Bladder microvascular endothelial cell (primary cell): Measurements from ENCODE around the gene EPN1. TPM values are rescaled to one million over a fixed set of nuclear protein-coding genes. Genes with fewer than 3 reads are reported as not detected.

Source experiments
- total RNA-seq: library from RNA; depleted of rRNA; stranded (reverse); fragments of >200 nt; gene quantifications from 2 replicates; pipeline ENCODE4 v1.2.3, GENCODE V29; 2014

EPN1 gene
- 22.2 and 199 TPM in 2 replicates for total RNA-seq

DNA sequence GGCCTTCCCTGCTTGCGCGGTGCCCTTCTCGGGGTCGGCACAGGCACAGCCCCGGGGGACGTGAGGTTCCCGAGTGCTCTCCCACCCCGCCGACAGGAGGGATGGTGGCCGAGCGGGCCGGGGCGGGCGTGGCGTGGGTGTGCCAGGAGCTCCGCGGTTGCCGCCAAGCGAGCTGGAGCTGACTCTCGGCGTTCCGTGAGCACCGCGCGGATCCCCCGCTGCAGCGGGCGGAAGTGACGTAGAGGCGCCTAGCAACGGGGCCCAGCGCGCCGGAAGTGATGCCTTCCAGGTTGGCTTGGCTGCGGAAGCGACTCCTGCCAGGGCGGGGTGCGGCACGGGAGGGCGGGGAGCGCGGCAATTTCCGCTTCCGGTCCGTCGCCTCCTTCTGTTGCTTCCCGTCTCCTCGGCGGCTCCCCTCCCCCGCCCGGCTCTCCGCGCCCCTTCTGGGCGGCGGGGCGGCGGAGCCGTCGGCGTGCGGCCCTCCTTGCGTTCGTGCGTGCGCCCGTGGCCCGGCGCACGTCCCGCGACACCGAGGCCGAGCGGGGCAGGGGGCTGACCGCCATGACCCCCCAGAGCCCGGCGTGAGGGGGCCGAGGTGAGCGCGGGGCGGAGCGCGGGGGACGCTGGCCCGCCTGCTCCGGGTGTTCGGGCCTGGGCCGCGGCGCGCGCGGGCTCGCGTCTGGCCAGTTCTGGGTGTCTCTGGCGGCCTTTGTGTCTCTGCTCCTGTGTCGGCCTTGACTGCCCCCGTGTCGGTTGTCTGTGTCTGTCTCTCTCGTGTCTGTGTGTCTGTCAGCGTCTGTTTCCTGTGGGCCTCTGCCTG, at the start of gene EPN1:
Gene EPN1, plus strand, starts transcription at position 386 of the 820 bp plus-strand sequence. CDS start 3,402 bp downstream, outside the sequence.

DNA sequence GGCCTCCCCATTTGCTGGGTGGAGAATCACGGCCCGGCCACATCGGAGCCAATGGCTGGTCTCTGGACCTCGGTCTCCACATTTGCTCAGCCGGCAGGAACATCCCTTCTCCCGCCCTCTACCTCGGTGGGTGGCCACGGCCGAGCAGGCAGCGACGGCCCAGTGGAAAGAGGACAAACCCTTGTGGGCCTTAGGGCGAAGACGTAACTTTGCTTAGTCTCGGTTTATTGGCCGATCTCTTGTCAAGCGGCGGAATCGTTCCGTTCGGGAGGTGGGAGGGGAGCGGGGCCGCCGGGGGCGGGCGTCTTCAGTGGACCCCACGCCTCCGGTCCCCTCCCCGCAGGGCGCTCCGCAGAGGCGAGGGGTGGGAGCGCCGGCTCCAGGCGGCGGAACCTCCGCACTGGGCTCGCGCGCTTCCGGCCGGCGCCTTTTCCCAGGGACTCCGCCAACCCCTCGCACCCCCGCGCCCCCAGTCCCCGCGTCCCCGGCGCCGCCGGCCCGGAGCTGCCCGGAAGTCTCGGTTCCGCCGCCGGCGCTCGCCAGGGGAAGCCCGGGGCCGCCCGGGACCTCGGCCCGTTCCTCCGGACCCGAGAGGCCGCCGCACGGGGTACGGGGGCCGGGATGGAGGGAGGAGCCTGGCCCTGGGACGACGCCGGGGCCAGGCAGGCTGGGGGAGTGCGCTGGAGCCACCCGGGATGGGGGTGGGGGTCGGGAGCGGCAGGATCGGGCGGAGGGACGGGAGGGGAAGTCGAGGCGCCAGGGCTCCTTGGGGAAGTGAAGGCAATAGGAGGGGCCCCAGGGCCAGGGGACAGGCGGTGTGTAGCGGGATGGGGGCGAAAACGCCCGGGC, 34.2 kb upstream of the EPN1 start, which contains the start of gene ZNF580:
Gene ZNF580, plus strand, starts transcription at position 426 of the 849 bp plus-strand sequence. CDS start 1,507 bp downstream, outside the sequence.

DNA sequence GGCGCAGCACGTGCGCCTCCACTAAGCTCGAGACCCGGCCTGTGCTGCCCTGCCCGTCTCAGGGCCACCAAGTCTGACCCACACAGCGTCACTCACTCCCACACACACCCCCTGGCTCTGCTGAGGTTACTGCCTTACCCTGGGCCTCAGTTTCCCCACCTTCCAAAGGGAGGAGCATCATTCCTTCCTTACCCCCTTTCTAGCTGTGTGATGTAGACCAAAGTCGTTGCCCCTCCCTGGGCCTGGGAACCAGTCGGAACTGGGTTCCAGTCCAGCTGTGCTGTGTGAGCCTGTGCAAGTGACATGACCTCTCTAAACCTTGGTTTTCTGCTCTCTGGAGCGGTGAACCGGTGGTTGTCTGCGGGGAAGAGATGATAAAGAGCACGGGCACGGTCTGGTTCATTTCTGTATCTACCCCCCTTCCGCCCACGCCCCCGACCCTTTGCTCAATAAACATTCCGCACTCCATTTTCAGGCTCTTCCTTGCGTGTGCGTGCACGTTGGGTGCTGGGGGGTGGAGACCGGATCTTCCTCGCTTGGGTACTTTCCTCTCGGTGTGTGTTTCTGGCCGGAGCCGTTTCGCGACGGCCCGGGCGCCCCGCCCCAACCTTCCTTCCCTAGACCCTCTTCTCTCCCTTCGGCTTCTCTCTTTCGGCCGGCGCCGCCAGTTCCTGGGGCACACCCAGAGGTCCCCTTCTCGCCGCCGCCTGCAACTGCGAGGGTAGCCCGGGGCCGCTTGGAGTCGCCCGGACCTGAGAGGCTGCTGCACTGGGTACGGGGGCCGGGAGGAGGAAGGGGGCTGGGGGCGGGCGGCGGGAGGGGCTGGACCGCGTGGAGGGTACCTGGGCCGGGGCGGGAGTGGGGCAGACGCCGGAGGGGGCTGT, 31.8 kb upstream of the EPN1 start, which contains the start of gene ZNF581:
Gene ZNF581, plus strand, starts transcription at position 647 of the 884 bp plus-strand sequence. CDS start 923 bp downstream, outside the sequence.

DNA sequence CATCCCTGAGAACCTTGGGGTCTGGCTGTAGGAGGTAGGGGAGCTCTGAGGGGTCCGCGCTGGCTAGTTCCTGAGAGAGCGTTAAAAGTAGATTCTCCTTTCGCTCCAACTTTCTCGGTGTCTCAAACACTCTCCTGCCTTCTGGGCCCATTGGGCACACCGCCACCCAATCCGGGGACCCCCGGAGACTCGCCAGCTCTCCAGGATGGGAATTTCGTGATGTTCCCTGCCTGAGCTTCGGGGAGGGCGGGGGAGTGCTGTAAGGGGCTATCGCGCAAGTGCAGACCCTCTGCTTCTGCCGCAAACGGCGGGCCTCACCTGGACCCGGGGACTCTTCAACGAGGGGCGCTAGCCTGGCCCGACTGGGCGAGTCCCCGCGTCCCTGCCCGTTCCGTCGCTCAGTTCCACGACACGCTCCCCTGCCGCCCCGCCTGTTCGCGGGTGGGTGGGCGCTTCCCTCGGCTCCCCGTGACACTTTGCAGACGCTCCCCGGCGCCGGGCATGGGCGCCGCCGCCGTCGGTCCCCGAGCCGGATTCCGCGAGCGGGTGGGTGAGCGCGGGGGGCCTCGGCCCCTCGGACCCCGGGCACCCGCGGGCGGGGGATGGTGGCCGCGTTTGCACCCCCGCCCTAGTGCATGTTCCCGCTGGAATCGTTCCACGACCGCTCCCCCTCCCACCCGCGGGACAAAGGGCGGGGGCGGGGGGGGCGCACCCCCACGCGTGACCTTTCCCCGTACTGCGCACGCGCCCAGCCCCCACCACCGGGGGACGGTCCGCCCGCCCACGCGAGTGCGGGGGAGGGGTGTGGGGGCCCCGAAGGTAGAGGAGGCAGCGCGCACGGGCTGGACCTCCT, 27.1 kb upstream of the EPN1 start, which contains the start of gene CCDC106:
Gene CCDC106, plus strand, starts transcription at position 481 of the 853 bp plus-strand sequence. CDS start 835 bp downstream, outside the sequence.

DNA sequence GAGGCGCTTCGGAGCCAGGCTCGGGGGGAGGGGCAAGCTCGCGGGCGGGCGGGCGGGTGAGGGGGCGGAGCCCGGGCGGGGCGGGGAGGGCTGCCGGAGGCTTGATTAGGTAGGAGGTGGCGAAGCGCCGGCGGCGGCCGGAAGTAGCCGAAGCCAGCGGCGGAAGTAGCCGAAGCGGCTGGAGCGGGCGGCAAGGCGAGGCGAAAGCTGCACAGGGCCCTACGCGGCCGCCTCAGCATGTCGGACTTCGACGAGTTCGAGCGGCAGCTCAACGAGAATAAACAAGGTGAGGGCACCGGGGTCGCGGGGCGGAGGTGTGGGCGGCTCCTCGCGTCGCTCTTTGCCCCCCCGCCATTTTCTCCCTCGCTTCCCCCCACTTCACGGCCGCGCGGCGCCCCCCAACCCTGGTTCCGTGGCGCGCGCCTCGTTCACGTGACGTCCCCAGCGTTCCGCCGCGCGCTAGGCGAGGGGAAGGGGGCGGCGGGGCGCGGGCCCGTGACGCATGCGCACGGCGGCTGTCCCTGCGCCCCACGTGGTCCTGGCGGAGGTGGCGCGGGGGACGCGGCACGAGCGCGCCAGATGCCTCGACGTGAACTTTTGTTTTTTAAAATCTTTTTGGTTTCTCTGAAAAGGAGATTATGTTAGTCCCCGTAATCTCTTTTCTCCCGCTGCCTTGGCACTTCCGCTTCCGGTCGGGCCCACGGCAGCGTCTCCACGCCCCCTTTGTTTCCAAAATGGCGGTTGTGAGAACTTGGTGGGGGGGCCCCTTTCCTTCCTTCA, 20.0 kb upstream of the EPN1 start, which contains the start of gene U2AF2:
Gene U2AF2, plus strand, starts transcription at position 168 of the 780 bp plus-strand sequence. Its CDS starts 70 bp downstream, at position 238.

DNA sequence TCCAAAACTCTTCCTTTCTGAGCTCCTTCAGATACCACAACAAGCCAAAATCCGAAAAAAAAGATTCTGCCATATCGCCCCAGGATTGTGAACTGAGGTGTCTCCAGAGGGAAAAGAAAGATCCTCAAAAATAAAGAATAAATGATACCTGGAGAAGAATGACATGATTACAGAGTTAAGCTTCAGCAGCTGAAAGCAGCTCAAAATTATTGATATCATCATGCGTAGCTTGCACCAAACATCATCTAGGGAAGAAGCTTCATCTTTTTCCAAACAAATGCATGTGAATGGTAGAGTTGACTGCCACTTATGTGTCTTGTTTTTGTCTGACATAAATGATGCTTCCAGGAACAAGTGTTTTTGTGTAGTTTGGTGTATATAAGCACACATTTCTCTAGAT, 63.3 kb downstream of the EPN1 start, which contains the start of gene NLRP9:
Gene NLRP9, minus strand, starts transcription at position 101 of the 400 bp plus-strand sequence. Its CDS starts 28 bp downstream, at position 73.

DNA sequence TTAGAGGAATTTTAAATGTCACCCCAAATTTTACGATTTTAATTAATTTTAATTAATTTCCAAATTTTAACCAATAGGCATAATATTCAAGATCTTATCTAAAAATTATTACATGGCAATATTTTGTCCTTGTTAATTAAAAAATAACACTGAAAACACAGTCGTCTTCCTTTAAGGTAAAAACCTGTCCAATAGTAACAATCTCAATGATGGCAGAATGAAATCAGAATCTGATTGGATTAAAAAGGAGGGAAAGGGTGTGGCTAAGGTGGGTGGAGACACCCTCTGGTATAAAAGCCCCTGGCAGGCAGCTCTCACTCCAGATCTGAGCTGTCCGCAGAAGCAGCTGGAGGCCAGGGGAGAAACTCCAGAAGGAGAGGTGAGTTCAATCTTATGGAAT, 83.8 kb downstream of the EPN1 start, which contains the start of gene RFPL4A:
Gene RFPL4A, plus strand, starts transcription at position 301 of the 400 bp plus-strand sequence. CDS start 2,704 bp downstream, outside the sequence.

Other genes with a start within 250 kb of the EPN1 start
- not detected in 2 replicates for gene SHISA7, start 231.9 kb upstream of the EPN1 start, total RNA-seq
- 38.4 and 40.0 TPM in 2 replicates for gene ISOC2, start 213.6 kb upstream of the EPN1 start, total RNA-seq
- not detected in 2 replicates for gene C19orf85, start 210.5 kb upstream of the EPN1 start, total RNA-seq
- 0.81 and 1.8 TPM in 2 replicates for gene ZNF628, start 198.6 kb upstream of the EPN1 start, total RNA-seq
- 9.4 and 9.8 TPM in 2 replicates for gene NAT14, start 190.0 kb upstream of the EPN1 start, total RNA-seq
- 0.16 and 0.31 TPM in 2 replicates for gene SSC5D, start 186.8 kb upstream of the EPN1 start, total RNA-seq
- not detected in 2 replicates for gene SBK2, start 138.1 kb upstream of the EPN1 start, total RNA-seq
- gene SBK3, start 129.7 kb upstream of the EPN1 start, total RNA-seq: 0.13 and 0.16 TPM in 2 replicates
- gene ZNF579, start 94.4 kb upstream of the EPN1 start, total RNA-seq: 2.1 and 3.0 TPM in 2 replicates
- gene FIZ1, start 75.7 kb upstream of the EPN1 start, total RNA-seq: 1.3 and 3.1 TPM in 2 replicates
- 9.5 and 10.5 TPM in 2 replicates for gene ZNF524, start 74.9 kb upstream of the EPN1 start, total RNA-seq
- 0.97 and 1.5 TPM in 2 replicates for gene ZNF865, start 69.6 kb upstream of the EPN1 start, total RNA-seq
- gene ZNF784, start 50.7 kb upstream of the EPN1 start, total RNA-seq: 3.9 and 4.7 TPM in 2 replicates
- gene ZNF580, start 34.2 kb upstream of the EPN1 start, total RNA-seq: 1.5 and 2.9 TPM in 2 replicates
- gene ZNF581, start 31.6 kb upstream of the EPN1 start, total RNA-seq: 11.5 and 18.0 TPM in 2 replicates
- gene CCDC106, start 27.0 kb upstream of the EPN1 start, total RNA-seq: 5.3 and 11.0 TPM in 2 replicates
- 94.9 and 152 TPM in 2 replicates for gene U2AF2, start 20.2 kb upstream of the EPN1 start, total RNA-seq
- not detected in 2 replicates for gene NLRP9, start 63.2 kb downstream of the EPN1 start, total RNA-seq
- gene RFPL4A, start 83.9 kb downstream of the EPN1 start, total RNA-seq: 0.16 and 2.3 TPM in 2 replicates
- gene RFPL4AL1, start 93.9 kb downstream of the EPN1 start, total RNA-seq: 0.31 TPM in 1 of 2 replicates, not detected in the other
- gene NLRP11, start 156.8 kb downstream of the EPN1 start, total RNA-seq: 0.06 TPM in 1 of 2 replicates, not detected in the other
- not detected in 2 replicates for gene NLRP4, start 161.3 kb downstream of the EPN1 start, total RNA-seq